ENCODE measurements around the gene OMA1. TPM values are rescaled to one million over a fixed set of nuclear protein-coding genes. Genes with fewer than 3 reads are reported as not detected.

Gene OMA1
- total RNA-seq, 1 experiment from 2014 or later: 21.9 TPM

GRCh38 chr1:58441699-58442098 lies 104.8 kb downstream of the OMA1 start:
- no peaks in the 10 kb centered on the region for H4K20me1 ChIP-seq (ENCODE audit: insufficient read depth)

More at GRCh38 chr1:58441699-58442098, 104.8 kb downstream of the OMA1 start:
- no peaks in the 10 kb centered on the region for H3K79me2 ChIP-seq (ENCODE audit: insufficient read depth, low read length)
- TF ChIP-seq ZFX (IDR thresholded peaks at IDR 0.05) (no peak), SP1 (IDR thresholded peaks at IDR 0.05; ENCODE audit: low read depth) (no peak), EZH2 (IDR thresholded peaks at IDR 0.05) (no peak), MAX (IDR thresholded peaks at IDR 0.05) (no peak), JUND (IDR thresholded peaks at IDR 0.05) (no peak), CEBPB (IDR thresholded peaks at IDR 0.05; ENCODE audit: low read depth) (no peak), SRF (IDR thresholded peaks at IDR 0.05; ENCODE audit: low read depth) (no peak), ZBTB33 (IDR thresholded peaks at IDR 0.05; ENCODE audit: extremely low read depth, insufficient replicate concordance, low read length) (no peak), YY1 (IDR thresholded peaks at IDR 0.05; ENCODE audit: extremely low read depth, insufficient replicate concordance, low read depth, low read length) (no peak), POLR2A (IDR thresholded peaks at IDR 0.05; ENCODE audit: borderline replicate concordance, extremely low read depth, insufficient read depth, insufficient read length) (no peak), CTCF (IDR thresholded peaks at IDR 0.05 in 2 of 3, conservative IDR thresholded peaks at IDR 0.05 in 1 of 3; ENCODE audit: borderline replicate concordance in 1 of 3, insufficient read depth in 1 of 3, low read depth in 2 of 3, low read length in 2 of 3) (no peak)
- no peak overlapping the region for H2AFZ ChIP-seq (ENCODE audit: low read depth, low read length, poor library complexity, severe bottlenecking)
- H3K9me3 ChIP-seq (ENCODE audit: control insufficient read depth in 1 of 2, insufficient read depth in 1 of 2, low read depth in 1 of 2, low read length in 2 of 2): no peaks in the 10 kb centered on the region
- RAD21 ChIA-PET (ENCODE audit: low non-redundant PET in 1 of 2, low total read pairs in 2 of 2, uncharacterized antibody in 2 of 2, unreplicated experiment in 2 of 2): no interaction called here
- no peaks in the 10 kb centered on the region for H3K9me2 ChIP-seq (ENCODE audit: insufficient read depth)
- H3K4me1 ChIP-seq (ENCODE audit: control insufficient read depth in 1 of 2, insufficient read depth in 2 of 2, low read length in 2 of 2): no peaks in the 10 kb centered on the region
- no peaks in the 10 kb centered on the region for H3K36me3 ChIP-seq (ENCODE audit: control insufficient read depth in 1 of 2, insufficient read depth in 2 of 2, low read length in 2 of 2)
- H3K9ac ChIP-seq (ENCODE audit: low read length): no peak overlapping the region
- H3K4me3 ChIP-seq (replicated peaks in 1 of 2; ENCODE audit: low read depth in 1 of 2, low read length in 2 of 2): no peak overlapping the region
- peaks cover 19% of the 10 kb centered on the region; the same call in 1 of the 2 replicates for H3K27me3 ChIP-seq (ENCODE audit: insufficient read depth, low read length)
- POLR2A ChIA-PET: no interaction called here
- H3K27ac ChIP-seq (ENCODE audit: low read depth, low read length): no peak overlapping the region
- no TSS peak for BruUV-seq (replicated peaks)
- ATAC-seq (no peak), DNase-seq (ENCODE audit: low read depth, low spot score) (no peak)
- no peak overlapping the region for H3K4me2 ChIP-seq (ENCODE audit: low read length)
- CTCF ChIA-PET: no interaction called here
- intact Hi-C loops (cut with micrococcal nuclease): no loop called here

Measured in HCT116 (cell line).